UCSD-AML1 (cell line): ENCODE results near the gene LOXL1.
"Not testable (repeated sequence)": the region's sequence is repeated elsewhere in the genome, so short reads cannot be mapped to it uniquely, and the experiment has no call there.

ENCODE experiments used
- DNase-seq: peaks from one replicate; lab custom pipeline; 2025; ENCODE audit not compliant: unreplicated experiment; lab: John Stamatoyannopoulos, UW

Gene LOXL1

DNA sequence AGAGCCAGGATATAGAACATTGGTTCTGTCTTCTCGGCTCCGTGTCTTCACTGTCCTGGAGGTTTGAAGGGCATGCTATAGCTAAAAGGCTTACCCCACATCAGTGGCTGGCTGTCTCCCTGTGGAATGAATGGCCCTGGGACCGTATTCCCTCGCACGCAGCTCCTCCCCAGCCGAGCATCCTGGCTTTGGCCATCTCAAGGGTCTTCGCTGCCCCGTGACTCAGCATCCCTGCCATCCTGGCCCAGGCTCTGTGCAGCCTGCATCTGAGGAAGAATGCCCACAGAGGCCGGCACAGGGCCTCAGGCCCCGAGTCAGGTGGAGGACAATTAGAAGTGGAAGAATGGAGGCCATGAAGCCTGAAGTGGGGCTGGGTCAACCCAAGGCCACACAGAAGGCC, 11.0 kb downstream of the LOXL1 start:
- no peak for DNase-seq

DNA sequence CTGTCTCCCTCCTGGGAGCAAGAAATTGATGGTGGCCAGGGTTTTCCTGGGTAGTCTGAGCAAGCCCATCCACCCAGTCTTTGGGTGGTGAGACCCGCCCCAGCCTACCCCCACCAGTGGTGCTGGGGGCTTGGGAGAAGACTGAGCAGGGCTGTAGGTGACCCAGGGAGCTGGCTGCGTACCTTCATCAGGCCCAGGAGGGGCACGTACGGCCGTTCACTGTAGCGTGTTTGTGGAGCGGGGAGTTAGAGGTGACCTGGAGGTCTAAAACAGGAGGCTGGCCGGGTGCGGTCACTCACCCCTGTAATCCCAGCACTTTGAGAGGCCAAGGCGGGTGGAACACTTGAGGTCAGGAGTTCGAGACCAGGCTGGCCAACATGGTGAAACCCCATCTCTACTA, 11.5 kb downstream of the LOXL1 start:
- DNase-seq, result no peak

DNA sequence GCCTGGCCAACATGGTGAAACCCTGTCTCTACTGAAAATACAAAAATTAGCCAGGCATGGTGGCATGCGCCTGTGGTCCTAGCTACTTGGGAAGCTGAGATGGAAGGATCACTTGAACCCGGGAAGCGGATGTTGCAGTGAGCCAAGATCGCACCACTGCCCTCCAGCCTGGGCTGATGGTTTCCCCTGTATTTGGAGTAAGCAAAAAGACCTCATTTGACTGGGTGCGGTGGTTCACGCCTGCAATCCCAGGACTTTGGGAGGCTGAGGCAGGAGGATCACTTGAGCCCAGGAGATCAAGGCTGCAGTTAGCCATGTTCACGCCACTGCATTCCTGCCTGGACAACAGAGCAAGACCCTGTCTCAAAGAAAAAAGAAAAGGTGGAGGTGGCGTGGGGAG, 12.3 kb downstream of the LOXL1 start:
- not testable (repeated sequence) for DNase-seq

DNA sequence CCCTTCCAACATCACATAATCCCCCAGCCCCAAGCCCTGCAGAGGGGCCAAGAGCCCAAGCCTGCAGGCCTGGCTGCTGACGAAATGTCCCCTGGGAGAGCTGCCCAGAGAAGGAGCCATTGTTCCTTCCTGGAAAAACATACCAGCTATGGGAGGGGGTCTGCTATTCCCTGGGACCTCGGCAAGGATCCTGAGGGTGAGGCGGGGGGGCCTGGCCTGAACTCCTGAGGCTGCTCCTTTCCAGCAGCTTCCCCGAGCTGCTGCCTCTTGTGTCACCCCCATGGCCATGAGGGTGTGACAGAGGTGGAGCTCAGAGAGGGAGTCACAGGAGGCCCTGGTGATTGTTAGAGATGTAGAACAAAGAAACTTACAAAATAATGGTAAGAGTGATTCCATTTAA, 12.9 kb downstream of the LOXL1 start:
- no peak for DNase-seq

DNA sequence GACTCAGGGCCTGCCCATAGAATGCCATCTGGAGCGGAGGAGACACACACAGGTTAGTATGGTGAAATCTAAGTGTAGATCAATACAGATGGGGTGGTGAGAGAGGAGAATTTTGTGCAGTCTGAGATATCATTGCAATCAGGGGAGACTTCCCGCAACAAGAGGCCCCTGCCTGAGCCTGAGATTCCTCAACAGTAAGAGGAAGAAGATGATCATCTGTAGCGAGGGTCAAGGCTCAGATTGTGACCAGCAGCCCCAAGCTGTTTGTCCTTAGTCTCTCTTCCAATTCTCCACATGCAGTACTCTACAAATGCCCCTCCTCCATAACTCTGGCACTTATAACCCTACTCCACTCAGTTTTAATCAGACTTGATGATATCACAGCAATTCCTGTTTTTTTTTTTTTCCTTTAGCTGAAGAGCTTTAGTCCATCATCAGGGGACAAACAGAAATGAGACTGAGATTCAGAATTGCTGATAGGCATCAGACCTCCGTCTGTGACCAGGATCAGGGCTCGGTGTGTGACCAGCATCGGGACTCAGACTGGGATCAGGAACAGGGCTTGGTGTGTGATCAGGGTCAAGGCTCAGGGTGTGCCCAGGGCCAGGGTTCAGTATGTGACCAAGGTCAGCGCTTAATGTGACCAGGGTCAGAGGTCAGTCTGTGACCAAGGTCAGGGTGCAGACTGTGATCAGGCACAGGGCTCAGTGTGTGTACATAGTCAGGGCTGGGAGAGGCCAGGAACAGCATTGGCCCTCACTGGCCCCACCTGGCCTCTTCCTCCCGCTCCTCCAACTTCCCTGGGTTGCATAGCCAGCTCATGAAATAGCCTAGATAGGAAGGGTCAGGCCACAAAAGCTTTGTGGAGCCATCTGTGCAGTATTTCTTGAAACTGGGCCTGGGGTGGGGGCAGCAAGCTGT, 14.1 kb downstream of the LOXL1 start:
- no peak for DNase-seq

DNA sequence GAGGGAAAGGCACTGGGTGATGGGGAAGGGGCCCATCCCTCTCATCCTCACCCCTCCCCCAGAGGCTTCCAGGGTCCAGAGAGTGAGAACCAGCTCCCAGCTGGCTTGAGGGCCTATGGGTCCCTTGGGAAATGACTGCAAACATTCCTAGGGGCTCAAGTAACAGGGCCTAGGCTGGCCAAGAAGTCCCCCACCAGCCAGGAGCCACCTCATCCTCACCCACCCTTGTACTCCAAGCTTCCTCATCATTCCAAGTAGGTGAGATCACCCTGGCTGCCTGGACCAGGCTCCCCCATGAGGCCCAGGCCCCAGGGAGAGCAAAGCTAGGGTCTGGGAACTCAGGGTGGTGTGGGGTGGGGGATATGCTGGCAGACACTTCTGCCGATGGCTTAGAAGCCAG, 14.8 kb downstream of the LOXL1 start:
- no peak for DNase-seq

DNA sequence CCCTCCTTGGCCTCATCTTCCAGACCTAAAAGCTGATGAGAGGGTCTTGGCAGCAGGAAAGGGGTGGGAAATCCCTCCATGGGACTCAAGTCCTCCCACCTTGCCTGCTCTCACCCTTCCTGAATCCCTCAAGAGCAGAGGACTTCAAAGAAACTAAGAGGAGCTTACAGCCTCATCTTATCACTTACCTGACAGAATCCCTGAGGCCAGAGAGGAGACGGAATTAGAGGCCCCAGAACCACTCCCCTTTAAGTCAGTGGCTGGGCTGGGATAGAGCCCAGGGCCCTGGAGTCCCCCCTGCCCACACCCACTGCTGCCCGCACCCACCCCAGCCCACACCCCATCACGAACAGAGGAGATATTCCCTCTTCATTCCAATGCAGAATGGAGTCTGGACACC, 15.2 kb downstream of the LOXL1 start:
- no peak for DNase-seq

DNA sequence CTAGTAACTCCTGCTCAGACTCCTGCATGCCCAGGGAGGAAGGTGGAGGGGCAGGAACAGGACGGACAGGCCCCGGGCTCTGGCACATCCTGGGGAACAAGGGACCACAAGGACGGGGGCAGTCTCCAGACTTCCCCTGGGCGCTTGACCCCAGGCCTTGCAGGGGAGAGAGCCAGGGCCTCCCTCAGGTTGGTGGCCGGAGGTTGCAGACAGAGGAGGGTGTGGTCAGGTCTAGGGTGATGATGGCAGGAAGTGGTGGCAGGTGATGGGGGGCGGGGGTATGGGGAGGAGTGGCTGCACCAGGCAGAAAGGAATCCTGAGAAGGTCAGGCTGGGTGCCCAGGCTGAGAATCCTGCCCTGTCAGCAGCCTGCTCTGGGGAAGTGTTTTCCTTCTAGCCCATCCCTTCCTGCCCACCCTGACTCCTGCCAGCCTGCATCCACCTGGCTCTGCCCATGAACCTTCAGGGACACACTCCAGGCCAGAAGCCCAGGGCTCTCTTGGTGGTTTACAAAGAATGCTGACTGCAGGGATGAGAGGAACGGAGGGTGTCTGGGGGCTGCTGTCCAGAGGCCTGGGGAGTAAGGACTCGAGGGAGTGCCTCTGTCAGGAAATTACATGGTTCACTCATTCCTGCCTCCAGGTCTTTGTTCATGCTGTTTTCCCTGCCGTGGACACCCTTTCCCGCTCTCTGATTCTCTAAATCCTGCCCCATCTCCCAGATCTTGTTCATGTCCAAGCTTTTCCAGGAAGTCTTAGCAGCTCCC, 15.8 kb downstream of the LOXL1 start:
- DNase-seq, result no peak

DNA sequence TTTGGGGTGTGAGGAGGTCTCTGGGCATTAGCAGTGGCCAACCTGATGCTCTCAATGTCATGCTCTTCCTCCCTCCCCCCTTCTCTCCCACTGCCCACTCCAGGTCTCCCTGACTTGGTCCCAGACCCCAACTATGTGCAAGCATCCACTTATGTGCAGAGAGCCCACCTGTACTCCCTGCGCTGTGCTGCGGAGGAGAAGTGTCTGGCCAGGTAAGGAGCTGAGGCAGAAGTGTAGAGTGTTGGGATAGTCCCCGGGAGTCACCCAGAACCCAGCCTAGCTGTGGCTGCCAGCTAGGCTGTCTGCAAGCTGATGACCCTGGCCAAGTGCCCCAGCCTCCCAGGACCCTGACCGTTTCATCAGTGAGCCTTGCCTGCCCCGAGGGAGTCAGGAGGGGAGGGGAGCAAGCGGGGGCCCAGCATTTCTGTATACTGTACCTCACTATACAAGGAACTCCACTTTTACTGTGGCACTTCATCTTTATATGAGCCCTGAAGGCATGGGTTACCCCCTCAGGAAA, 16.5 kb downstream of the LOXL1 start:
- DNase-seq, result no peak

DNA sequence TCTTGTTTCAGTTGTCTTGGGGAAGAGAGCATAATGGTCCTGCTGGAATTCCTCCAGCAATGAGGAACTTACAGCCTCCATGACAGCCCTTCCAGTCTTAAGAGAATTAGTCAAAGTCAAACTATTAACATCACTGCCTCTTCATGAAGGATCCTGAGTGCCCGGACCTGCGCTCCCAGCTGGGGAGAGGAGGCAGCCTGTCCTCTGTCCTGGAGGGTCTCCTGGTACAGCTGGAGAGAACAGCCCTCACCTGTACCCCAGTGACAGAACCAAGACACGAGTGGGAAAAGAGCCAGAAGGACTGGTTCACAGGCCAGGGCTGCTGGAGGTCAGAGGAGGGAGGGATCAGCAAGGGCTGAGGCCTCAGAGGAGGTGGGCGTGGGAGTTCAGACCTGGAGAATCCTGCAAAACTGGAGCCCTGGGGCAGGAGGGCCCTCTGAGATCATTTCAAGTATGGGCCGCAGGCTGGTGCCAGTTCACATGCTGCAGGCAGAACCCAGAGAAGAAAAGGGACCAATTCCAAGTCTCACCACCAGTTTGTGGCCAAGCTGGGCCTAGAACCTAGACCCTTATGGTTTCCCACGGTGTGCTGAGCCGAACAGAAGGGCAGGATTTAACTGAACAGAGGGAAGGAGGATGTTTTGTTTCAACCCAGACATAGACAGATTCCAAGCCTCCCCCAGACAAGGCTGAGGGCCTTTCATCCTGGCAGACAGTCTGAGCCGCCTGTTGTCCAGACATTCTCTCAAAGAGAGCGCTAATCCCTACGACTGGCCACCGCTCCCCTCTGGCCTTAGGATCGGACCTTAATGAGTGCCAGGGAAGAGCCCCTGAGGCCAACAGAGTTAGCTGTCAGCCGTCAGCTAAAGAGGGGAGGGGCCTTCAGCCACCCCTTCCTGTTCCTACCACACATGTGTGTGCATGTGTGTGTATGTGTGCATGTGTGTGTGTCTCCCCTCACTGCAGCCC, 18.2 kb downstream of the LOXL1 start:
- DNase-seq, result no peak

DNA sequence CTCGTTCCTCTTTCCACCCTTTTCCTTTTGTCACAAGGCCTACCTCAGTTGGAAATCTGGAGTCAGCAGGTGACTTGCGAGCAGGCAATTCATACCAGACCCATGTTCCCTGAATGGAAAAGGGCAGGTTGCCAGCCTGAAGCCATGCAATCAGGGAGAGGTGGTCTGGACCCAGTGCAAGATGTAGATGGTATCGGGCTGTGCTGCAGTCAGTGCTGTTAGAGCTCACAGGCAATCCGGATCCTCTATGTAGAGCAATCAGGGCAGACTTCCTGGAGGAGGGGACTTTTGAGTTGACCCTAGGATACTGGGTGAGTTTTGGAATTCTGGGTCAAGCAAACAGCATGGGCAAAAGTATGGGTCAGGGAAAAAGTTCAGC, 18.9 kb downstream of the LOXL1 start:
- no peak for DNase-seq

DNA sequence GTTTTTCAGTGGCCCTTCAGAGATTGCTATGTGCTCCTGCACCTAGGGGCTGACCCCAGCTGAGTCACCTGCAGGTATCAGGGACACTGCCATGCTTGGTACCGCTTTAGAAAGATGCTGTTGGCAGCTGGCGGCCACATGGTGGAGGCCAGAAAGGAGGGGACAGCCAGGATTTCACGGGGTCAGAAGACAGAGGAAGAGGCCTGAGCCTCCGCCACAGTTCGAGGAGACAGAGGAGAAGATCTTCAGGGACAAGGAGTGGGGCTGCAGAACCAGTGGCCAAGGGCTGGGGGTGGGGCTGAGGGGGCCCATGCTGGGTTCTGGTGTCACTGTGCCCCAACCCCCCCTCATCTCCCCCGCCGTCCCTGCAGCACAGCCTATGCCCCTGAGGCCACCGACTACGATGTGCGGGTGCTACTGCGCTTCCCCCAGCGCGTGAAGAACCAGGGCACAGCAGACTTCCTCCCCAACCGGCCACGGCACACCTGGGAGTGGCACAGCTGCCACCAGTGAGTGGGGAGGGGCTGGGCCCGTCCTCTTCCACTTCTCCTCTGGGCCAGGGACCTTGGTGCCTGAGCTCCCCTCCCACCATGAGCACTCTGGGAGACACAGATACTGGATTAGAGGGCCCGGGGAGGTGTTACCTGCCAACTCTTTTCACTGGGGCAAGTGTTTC, 19.9 kb downstream of the LOXL1 start:
- DNase-seq, result no peak

DNA sequence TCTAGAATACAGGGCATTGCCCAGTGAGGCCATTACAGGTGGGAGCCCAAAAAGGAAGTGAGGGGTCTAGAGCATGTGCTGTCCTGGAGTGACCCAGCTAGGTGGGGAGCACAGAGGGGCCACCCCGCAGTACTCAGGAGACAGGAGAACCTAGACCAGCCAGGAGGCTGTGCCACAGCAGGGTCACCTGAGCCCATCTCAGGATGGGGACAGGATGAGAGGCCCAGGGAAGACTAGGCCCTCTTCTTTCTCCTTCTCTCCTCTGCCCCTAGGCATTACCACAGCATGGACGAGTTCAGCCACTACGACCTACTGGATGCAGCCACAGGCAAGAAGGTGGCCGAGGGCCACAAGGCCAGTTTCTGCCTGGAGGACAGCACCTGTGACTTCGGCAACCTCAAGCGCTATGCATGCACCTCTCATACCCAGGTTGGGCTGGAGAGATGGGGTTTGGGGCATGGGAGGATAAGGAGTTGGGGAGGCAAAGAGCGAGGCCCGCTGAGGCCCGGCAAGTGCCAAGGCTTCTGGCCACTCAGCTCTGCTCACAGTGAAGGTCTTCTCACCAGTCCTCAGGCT, 20.6 kb downstream of the LOXL1 start:
- no peak for DNase-seq

DNA sequence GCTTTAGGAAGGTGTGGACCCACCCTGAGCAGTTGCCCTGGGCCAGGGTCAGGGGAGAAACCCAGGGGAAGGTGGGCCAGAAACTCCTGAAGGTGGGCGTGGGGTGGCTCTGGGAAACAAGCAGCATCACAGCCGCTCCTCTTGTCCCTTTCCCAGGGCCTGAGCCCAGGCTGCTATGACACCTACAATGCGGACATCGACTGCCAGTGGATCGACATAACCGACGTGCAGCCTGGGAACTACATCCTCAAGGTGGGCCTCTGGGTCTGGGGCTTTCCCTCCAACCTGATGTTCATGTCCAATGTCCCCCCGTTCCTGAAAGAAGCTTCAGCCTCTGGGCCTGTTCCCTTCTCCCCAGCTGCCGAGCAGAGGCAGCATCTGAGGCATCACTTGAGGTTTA, 21.4 kb downstream of the LOXL1 start:
- no peak for DNase-seq

DNA sequence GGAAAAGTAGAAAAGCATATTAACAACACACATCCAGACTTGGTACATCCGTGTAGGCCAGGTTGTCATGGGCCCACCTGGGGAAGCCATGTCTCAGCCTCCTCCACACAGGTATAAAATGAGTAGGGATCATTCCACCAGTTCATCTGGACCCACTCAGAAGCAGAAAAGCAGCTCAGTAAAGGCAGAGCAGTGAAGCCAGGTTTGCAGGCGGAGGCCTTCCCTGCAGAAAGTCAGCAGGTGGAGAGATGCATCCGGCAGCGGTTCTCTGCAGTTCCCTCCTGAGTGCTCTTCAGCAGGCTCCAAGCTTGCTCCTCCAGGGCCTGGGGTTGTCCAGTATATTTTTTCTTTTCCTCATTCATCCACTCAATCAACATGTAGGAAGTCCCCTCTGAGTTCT, 22.1 kb downstream of the LOXL1 start:
- no peak for DNase-seq

DNA sequence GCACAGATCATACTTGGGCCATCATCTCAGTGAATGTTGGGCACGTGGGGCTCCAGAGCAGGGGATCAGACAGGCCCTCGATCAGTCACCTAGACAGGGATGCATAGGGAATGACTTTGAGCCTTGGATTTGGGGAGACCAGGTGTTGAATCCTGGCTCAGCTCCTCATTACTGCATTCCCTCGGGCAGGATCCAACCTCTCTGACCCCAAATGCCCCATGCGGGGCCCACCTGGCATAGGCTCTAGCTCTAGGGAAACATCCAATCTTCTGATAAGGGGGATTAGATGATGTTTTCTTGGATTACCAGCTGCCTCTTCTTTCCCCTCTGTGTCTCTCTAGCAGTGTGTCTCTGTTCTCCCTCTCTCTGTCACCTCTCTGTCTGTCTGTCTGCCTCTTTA, 22.7 kb downstream of the LOXL1 start:
- DNase-seq, result no peak

DNA sequence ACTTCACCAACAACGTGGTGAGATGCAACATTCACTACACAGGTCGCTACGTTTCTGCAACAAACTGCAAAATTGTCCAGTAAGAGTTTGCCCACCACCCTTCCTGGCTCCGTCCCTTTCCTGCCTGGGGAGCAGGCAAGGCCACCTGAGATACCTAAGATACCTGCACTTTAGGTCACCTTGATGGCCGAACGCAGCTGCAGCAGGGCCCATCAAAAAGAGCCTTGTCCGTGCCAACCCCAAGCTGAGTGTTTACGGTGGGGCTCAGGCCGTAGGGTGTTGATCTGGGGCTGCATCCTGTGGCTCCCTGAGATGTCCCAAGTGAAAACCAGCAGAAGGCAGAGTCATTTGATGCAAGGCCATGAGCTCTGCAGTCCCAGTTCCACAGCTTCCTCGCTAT, 23.2 kb downstream of the LOXL1 start:
- no peak for DNase-seq

DNA sequence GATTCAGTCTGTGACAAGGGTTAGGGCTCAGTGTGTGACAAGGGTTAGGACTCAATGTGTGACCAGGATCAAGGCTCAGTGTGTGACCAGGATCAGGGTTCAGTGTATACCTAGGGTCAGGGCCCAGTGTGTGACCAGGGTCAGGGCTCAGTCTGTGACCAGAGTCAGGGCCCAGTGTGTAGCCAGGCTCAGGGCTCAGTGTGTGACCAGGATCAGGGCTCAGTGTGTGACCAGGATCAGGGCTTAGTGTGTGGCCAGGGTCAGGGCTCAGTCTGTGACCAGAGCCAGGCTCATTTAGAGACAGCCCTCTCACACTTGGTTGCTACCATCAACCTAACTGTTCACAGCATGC, 24.2 kb downstream of the LOXL1 start:
- DNase-seq, result no peak

DNA sequence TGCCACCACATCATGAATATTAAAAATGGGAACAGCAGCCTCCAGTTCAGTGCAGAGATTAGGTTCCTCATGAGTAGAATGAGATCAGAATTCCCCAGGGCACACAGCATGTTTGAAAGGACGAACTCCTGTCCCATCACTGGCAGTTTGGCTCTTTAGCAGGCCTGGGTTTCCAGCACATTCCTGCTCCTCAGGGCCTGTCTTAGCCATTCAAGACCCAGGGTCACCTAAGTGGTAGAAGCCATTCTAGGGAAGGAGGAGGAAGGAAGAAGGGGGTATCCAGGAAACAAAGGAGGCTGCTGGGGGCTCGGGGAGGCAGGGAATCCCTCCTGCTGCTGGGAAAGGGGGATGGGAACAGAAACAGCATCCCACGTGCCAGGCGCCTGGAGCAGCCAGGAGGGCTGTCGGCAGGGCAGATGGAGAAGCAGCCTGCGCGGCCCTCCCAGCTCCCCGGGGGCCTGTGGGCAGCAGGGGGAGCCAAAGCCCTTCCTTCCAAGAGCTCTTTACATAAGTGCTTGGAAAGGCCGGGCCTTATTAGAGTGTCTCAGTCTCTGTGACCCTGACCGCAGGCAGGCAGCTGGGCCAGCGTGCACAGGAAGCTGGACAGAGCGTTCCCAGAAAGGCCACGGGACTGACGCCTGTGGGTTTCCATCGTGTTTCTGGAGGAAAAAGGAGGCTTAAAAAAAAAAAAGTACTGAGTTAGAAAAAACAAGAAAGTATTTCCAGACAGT, 24.7 kb downstream of the LOXL1 start:
- peak; percentile 93 for DNase-seq

DNA sequence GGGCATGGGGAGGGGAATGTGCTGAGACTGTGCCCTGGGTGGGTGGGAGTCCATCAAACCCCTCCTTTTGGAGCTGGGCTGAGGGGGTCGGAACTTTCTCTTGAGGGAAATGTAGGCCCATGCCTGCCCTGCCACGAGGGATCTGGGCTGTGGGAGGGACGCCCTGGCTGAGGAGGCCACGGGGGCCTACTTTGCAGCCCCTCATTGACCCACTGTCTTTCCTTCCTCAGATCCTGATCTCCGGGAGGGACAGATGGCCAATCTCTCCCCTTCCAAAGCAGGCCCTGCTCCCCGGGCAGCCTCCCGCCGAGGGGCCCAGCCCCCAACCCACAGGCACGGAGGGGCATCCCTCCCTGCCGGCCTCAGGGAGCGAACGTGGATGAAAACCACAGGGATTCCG, 25.3 kb downstream of the LOXL1 start:
- no peak for DNase-seq
